ENCODE results near the gene NRN1. TPM values are rescaled to one million over a fixed set of nuclear protein-coding genes. Genes with fewer than 3 reads are reported as not detected.

Gene NRN1
- total and polyA plus RNA-seq, 11 donors = 8.3 to 21.0 (median 12.5) TPM

DNA sequence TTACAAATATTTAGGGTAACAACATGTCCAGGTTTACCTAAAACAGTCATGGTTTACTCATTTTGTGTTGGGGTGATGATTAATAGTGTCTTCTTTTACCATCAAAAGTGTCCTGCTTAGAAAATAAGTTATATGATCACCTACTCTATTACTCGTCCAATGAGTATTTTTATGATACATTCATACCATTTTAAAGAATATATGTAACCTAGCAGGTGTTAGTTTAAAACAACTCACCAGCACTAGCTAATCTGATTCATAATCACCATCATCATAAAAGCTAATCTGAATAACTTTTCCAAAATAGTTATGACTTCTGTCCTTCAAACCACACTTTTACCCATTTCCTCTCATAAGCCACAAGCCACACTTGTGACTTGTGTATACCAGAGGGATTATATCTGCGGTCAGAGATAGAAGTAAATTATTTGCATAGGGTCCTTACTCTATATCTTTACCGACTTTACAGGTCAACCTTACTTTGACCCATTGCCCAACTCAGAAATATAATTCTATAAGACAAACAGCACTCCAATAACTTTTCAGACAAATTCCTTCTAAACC, 33.3 kb upstream of the NRN1 start:
- Histone ChIP-seq H3K27me3 (peaks cover 0 to 5% (median 0%) of the 10 kb centered on the region in 9 donors), H3K4me1 (no peaks in the 10 kb centered on the region), H3K4me3 (no peak overlapping the region), H3K9me3 (no peaks in the 10 kb centered on the region), H3K27ac (no peak overlapping the region), H3K36me3 (no peaks in the 10 kb centered on the region)
- WGBS, 4 donors = 70 to 75% (median 73%) methylated on average over 3 of the region's 3 CpGs
- DNase-seq (no peak), ATAC-seq (no peak)
- TF ChIP-seq, protein P1, sequence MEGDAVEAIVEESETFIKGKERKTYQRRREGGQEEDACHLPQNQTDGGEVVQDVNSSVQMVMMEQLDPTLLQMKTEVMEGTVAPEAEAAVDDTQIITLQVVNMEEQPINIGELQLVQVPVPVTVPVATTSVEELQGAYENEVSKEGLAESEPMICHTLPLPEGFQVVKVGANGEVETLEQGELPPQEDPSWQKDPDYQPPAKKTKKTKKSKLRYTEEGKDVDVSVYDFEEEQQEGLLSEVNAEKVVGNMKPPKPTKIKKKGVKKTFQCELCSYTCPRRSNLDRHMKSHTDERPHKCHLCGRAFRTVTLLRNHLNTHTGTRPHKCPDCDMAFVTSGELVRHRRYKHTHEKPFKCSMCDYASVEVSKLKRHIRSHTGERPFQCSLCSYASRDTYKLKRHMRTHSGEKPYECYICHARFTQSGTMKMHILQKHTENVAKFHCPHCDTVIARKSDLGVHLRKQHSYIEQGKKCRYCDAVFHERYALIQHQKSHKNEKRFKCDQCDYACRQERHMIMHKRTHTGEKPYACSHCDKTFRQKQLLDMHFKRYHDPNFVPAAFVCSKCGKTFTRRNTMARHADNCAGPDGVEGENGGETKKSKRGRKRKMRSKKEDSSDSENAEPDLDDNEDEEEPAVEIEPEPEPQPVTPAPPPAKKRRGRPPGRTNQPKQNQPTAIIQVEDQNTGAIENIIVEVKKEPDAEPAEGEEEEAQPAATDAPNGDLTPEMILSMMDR (IDR thresholded peaks at IDR 0.05) = no peak
- no peak for TF ChIP-seq POLR2A (IDR thresholded peaks at IDR 0.05)
- intact Hi-C loops (cut with DNase I) = no loop called here

DNA sequence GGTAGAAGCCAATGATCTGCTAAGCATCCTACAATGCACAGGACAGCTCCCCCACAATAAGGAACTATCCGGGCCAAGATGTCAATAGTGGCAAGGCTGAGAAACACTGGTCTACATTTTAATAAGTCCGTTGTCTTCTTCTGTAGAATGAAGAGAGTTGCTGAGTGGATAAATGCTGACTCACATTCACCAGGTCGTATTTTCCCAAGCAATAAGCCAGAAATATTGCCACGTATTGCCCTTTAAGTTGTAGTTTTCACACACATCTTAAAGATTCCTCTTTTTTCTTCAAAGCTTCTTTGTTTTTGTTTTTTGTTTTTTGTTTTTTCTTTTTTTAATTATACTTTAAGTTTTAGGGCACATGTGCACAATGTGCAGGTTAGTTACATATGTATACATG, 30.5 kb upstream of the NRN1 start:
- H3K4me3 ChIP-seq = no peak overlapping the region
- no peak for ATAC-seq
- no peaks in the 10 kb centered on the region for H3K36me3 ChIP-seq
- DNase-seq = no peak
- peaks cover 0 to 6% (median 0%) of the 10 kb centered on the region in 12 donors for H3K4me1 ChIP-seq
- intact Hi-C loops (cut with DNase I) = no loop called here
- H3K27ac ChIP-seq = no peak overlapping the region
- peaks cover 0 to 5% (median 0%) of the 10 kb centered on the region in 9 donors for H3K27me3 ChIP-seq
- 80 to 91% (median 87%) methylated on average over 4 of the region's 4 CpGs for WGBS, 4 donors
- no peaks in the 10 kb centered on the region for H3K9me3 ChIP-seq
- TF ChIP-seq, protein P1 (IDR thresholded peaks at IDR 0.05) = no peak

DNA sequence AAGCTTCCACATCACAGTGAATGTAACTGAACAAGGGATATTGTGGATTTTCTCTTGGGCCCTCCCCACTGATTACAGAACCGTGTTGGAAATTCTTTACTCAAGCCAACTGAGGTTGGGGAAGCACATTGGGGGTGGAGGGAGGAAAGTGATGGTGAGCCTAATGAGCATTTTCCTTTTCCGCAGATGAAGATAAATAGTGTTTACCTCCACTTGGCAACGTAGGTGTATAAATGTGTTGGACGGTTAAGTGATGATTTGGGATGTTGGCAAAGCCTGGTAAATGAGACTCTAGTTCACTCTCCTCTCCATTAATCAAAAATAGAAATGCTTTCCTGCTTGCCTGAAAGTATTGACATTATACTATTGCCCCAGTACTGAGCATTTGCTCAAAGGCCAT, 27.1 kb upstream of the NRN1 start:
- intact Hi-C loops (cut with DNase I) = no loop called here
- no peaks in the 10 kb centered on the region for H3K27me3 ChIP-seq
- no peak for DNase-seq
- no peak overlapping the region for H3K4me3 ChIP-seq
- no peak for TF ChIP-seq POLR2A (IDR thresholded peaks at IDR 0.05)
- TF ChIP-seq, protein P1 (IDR thresholded peaks at IDR 0.05) = no peak
- H3K9me3 ChIP-seq = no peaks in the 10 kb centered on the region
- peaks cover 0 to 6% (median 0%) of the 10 kb centered on the region in 12 donors for H3K4me1 ChIP-seq
- WGBS, 4 donors = 56 to 67% (median 64%) methylated on average over 4 of the region's 4 CpGs
- no peak for ATAC-seq
- H3K36me3 ChIP-seq = no peaks in the 10 kb centered on the region
- H3K27ac ChIP-seq = peak overlapping the region in 3 of 12 donors; percentile 18 to 54 (median 24)

DNA sequence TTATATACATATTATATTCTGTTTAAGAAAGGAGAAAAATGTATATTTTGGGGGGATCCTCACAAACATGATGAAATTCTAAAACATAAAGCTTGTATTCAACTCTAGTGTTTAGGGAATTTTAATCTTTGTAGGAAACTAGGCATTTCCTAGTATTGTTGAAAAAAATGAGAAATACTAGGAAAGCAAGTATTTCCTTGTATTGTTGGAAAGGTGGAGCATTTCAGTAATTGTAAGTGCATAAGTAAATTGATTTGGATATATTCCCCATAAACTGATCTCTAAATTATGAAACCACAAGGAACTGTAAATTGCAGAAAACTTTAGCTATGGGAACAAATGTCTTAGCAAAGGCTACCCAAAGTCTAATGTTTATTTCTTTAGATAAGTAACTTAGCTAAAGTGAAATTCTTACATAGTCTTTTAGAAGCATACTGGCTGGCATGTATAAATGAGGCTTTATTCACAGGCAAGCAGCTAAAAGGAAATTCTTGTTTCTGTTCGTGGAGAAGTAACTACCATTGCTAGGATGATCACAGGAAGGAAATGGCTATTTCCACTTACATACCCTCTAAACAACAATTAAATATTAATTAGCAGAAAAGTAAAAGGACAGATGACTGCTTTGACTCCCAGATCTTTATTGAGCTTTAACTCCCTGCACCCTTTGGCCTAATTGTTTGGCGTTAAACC, 19.9 kb upstream of the NRN1 start:
- no peaks in the 10 kb centered on the region for H3K36me3 ChIP-seq
- H3K4me3 ChIP-seq = peak overlapping the region in 2 of 12 donors; percentile 5 to 11
- peaks cover 0 to 19% (median 2%) of the 10 kb centered on the region in 12 donors for H3K4me1 ChIP-seq
- intact Hi-C loops (cut with DNase I) = loop anchor here in 1 of 10 donors (2.0 kb wide), 1 partner anchor 18 kb away; no protein-coding TSS in a partner anchor
- H3K27me3 ChIP-seq = peaks cover 0 to 4% (median 0%) of the 10 kb centered on the region in 9 donors
- DNase-seq = no peak
- H3K9me3 ChIP-seq = no peaks in the 10 kb centered on the region
- no peak for TF ChIP-seq POLR2A (IDR thresholded peaks at IDR 0.05)
- TF ChIP-seq, protein P1 (IDR thresholded peaks at IDR 0.05) = no peak
- 52 to 71% (median 63%) methylated on average over 2 of the region's 2 CpGs for WGBS, 4 donors
- H3K27ac ChIP-seq = peak overlapping the region; percentile 24 to 85 (median 76)
- ATAC-seq = peak in 2 of 4 donors; percentile 49 to 59

Data from heart left ventricle (tissue), 16 donors.